CD8-positive, alpha-beta memory T cell (primary cell): ENCODE measurements around the gene LIMD2. TPM values are rescaled to one million over a fixed set of nuclear protein-coding genes. Genes with fewer than 3 reads are reported as not detected.
A peak's percentile ranks its signal among the peaks of the same experiment; 100 is the strongest.

Experiments
- CTCF ChIA-PET: fragments of 350-600 bp; sonication (Branson Sonifier 250); formaldehyde crosslinking; loops from one replicate; lab custom pipeline; 2021; ENCODE audit warnings: antibody characterized with exemption; lab: Charles Lee
- POLR2A ChIA-PET: fragments of 350-600 bp; sonication (Branson Sonifier 250); formaldehyde crosslinking; loops from one replicate; lab custom pipeline; 2021; ENCODE audit warnings: antibody characterized with exemption; lab: Charles Lee
- DNase-seq, 5 donors: peaks; one replicate each; pipeline versions ENCODE4 v3.0.0 to v3.0.0-alpha.2; 2020 to 2022; ENCODE audit warnings: mixed read lengths in 1 of 5
- H3K27ac ChIP-seq: one replicate; pipeline ENCODE4 v1.7.0; 2013; ENCODE audit warnings: low read depth, mild to moderate bottlenecking, low read length, moderate library complexity
- H3K27me3 ChIP-seq: 2 replicates; pipeline ENCODE4 v1.7.0; 2013; ENCODE audit warnings: low read length, mild to moderate bottlenecking; ENCODE audit not compliant: insufficient read depth, poor library complexity, severe bottlenecking
- H3K36me3 ChIP-seq: 2 replicates; pipeline ENCODE4 v1.7.0; 2013; ENCODE audit warnings: mild to moderate bottlenecking, low read length, moderate library complexity; ENCODE audit not compliant: insufficient read depth
- H3K4me1 ChIP-seq: 2 replicates; pipeline ENCODE4 v1.7.0; 2013; ENCODE audit warnings: mild to moderate bottlenecking, low read length, moderate library complexity; ENCODE audit not compliant: insufficient read depth
- H3K4me3 ChIP-seq: 2 replicates; pipeline ENCODE4 v1.7.0; 2013; ENCODE audit warnings: mild to moderate bottlenecking, low read length
- H3K9me3 ChIP-seq: 2 replicates; pipeline ENCODE4 v1.7.0; 2013; ENCODE audit warnings: mild to moderate bottlenecking, low read length
- H3K27ac Mint-ChIP-seq, 8 donors: one replicate each; pipeline ENCODE4 v1.8.0; 2020 to 2021; ENCODE audit warnings: mixed read lengths in 8 of 8, mild to moderate bottlenecking in 6 of 8, inconsistent platforms in 3 of 8, moderate library complexity in 3 of 8
- H3K27me3 Mint-ChIP-seq, 2 donors: one replicate each; pipeline ENCODE4 v1.8.0; 2020 to 2021; ENCODE audit warnings: mixed read lengths in 2 of 2, mild to moderate bottlenecking in 1 of 2, moderate library complexity in 1 of 2
- H3K36me3 Mint-ChIP-seq, 3 donors: one replicate each; pipeline ENCODE4 v1.8.0; 2020 to 2021; ENCODE audit warnings: mixed read lengths in 3 of 3, inconsistent platforms in 1 of 3, mild to moderate bottlenecking in 1 of 3
- H3K4me1 Mint-ChIP-seq, 3 donors: one replicate each; pipeline ENCODE4 v1.8.0; 2020 to 2021; ENCODE audit warnings: mixed read lengths in 3 of 3, inconsistent platforms in 1 of 3, mild to moderate bottlenecking in 1 of 3
- H3K4me3 Mint-ChIP-seq, 7 donors: one replicate each; pipeline ENCODE4 v1.8.0; 2020 to 2021; ENCODE audit warnings: mixed read lengths in 7 of 7, mild to moderate bottlenecking in 6 of 7, moderate library complexity in 4 of 7, inconsistent platforms in 2 of 7
- H3K9me3 Mint-ChIP-seq, 5 donors: one replicate each; pipeline ENCODE4 v1.8.0; 2020 to 2022; ENCODE audit warnings: mixed read lengths in 5 of 5, mild to moderate bottlenecking in 3 of 5, moderate library complexity in 2 of 5, inconsistent platforms in 1 of 5
- polyA plus RNA-seq: library from polyadenylated mRNA; unstranded; fragments of 300-500 nt; fragmentation: Illumina TruSeq; gene quantifications from one replicate; pipeline ENCODE4 v1.2.3, GENCODE V29; 2021
- total RNA-seq, 2 experiments: library from RNA; stranded (reverse); gene quantifications; one replicate each; pipeline ENCODE4 v1.2.3, GENCODE V29; 2021

The LIMD2 gene
- total and polyA plus RNA-seq, 3 experiments from 2014 or later = 236 to 495 (median 240) TPM

DNA sequence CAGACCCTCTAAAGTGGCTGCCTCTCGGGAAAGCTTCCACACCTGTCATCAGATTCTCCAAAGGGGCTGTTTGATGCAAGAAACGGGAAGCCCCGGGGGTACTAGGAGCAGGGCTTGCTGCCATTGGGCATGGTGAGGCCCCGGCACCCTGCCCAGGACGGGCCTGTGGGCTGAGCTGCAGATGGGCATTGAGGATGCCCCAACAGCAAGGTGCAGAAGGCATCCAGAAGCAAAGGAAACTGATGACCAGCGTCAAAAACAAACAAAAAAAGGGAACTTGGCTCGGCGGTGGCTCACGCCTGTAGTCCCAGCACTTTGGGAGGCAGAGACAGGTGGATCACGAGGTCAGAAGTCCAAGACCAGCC is 1.5 kb upstream of the LIMD2 start:
- POLR2A ChIA-PET = interaction anchor here (0.9 to 14.8 kb wide), 13 partner anchors 6 to 804 kb away, joined by 3 to 270 read pairs (median 6); partner anchors contain the start of genes CCDC47, DDX42, DDX5 and MAP3K3
- Histone ChIP-seq H3K27me3 (no peaks in the 10 kb centered on the region), H3K36me3 (peaks cover 19% of the 10 kb centered on the region), H3K4me1 (peaks cover 60% of the 10 kb centered on the region), H3K27ac (peak overlapping the region; percentile 66), H3K4me3 (peak overlapping the region; percentile 94), H3K9me3 (no peaks in the 10 kb centered on the region)
- no peak for DNase-seq
- H3K27me3 Mint-ChIP-seq = peaks cover 0 to 3% of the 10 kb centered on the region in 2 donors
- CTCF ChIA-PET = interaction anchor here (1.1 to 4.2 kb wide), 6 partner anchors 9 to 78 kb away, joined by 3 to 39 read pairs (median 6); partner anchors contain the start of genes CCDC47 and DDX42
- H3K4me1 Mint-ChIP-seq = peaks cover 62 to 71% (median 65%) of the 10 kb centered on the region in 3 donors
- peaks cover 0 to 6% (median 0%) of the 10 kb centered on the region in 5 donors for H3K9me3 Mint-ChIP-seq
- H3K4me3 Mint-ChIP-seq = peak overlapping the region; percentile 91 to 98 (median 93)
- H3K27ac Mint-ChIP-seq = peak overlapping the region; percentile 95 to 100 (median 99)
- peaks cover 7 to 64% (median 10%) of the 10 kb centered on the region in 3 donors for H3K36me3 Mint-ChIP-seq

- DNase-seq = peak; percentile 52 to 83 (median 64)
- ChIA-PET POLR2A (interaction anchor here (0.5 to 14.8 kb wide), 19 partner anchors 5 to 805 kb away, joined by 3 to 270 read pairs (median 5); partner anchors contain the start of genes CCDC47, DDX42, DDX5 and MAP3K3), CTCF (interaction anchor here (1.1 to 4.2 kb wide), 3 partner anchors 10 to 73 kb away, joined by 3 to 39 read pairs (median 16); partner anchors contain the start of genes CCDC47 and DDX42)
- Histone ChIP-seq H3K27me3 (no peaks in the 10 kb centered on the region), H3K4me1 (peaks cover 60% of the 10 kb centered on the region), H3K27ac (peak overlapping the region; percentile 75), H3K36me3 (peaks cover 19% of the 10 kb centered on the region), H3K4me3 (peak overlapping the region; percentile 94), H3K9me3 (no peaks in the 10 kb centered on the region)
- Mint-ChIP-seq H3K36me3 (peaks cover 7 to 70% (median 10%) of the 10 kb centered on the region in 3 donors), H3K9me3 (peaks cover 0 to 6% (median 0%) of the 10 kb centered on the region in 5 donors), H3K4me3 (peak overlapping the region; percentile 91 to 98 (median 93)), H3K27me3 (peaks cover 0 to 3% of the 10 kb centered on the region in 2 donors), H3K4me1 (peaks cover 62 to 71% (median 65%) of the 10 kb centered on the region in 3 donors), H3K27ac (peak overlapping the region; percentile 95 to 100 (median 99))
Observed at GRCh38 chr17:63700528-63701455, 867 bp upstream of the LIMD2 start.

DNA sequence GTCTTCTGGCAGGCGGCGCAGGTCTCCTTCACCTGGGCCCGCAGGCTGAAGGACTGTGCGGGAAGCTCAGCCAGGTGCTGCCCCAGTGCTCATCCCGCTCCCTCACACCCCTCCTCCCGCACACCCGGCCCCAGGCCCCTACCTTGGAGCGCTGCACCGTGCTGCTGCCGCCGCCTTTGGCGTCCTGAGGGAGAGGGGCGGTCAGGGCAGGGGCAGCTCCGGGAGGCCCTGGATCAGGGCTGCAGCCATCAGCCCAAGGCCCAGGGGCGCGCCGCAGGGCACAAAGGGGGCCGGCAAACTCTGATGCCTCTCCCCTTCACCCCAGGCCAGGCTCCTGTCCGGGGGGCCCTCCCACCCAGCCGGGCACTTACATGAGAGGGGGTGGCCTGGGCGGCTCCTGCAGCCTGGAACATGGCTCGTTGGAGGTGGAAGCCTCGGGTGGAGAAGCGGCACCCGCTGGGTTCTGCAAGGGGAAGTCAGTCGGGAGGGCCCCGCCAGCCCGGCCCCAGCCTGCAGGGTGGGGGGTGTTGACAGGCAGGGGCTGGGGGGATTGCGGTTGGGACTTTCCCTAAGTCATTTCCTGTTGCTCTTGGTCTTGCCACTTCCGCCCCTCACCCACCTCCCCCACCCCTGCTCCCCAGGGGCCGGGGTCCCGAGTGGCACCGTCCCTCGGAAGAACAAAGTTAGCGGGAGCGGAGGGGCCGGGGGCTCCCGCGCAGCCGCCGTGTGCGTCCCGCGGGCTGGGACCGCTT is 863 bp downstream of the LIMD2 start:
- Mint-ChIP-seq H3K27ac (peak overlapping the region; percentile 91 to 99 (median 97)), H3K4me1 (peaks cover 62 to 71% (median 66%) of the 10 kb centered on the region in 3 donors), H3K9me3 (peaks cover 0 to 6% (median 0%) of the 10 kb centered on the region in 5 donors), H3K27me3 (peaks cover 0 to 3% of the 10 kb centered on the region in 2 donors), H3K4me3 (peak overlapping the region; percentile 98 to 100 (median 98)), H3K36me3 (peaks cover 7 to 75% (median 7%) of the 10 kb centered on the region in 3 donors)
- H3K9me3 ChIP-seq = no peaks in the 10 kb centered on the region
- POLR2A ChIA-PET = interaction anchor here (0.6 to 7.5 kb wide), 15 partner anchors 9 to 807 kb away, joined by 3 to 270 read pairs (median 7); partner anchors contain the start of genes CCDC47, DDX42, DDX5 and MAP3K3
- peaks cover 19% of the 10 kb centered on the region for H3K36me3 ChIP-seq
- CTCF ChIA-PET = interaction anchor here (1.0 to 10.4 kb wide), 8 partner anchors 11 to 133 kb away, joined by 3 to 251 read pairs (median 14); partner anchors contain the start of genes CCDC47, DDX42 and MAP3K3
- peak; percentile 80 to 97 (median 94) for DNase-seq
- peak overlapping the region; percentile 74 for H3K27ac ChIP-seq
- peaks cover 60% of the 10 kb centered on the region for H3K4me1 ChIP-seq
- no peaks in the 10 kb centered on the region for H3K27me3 ChIP-seq
- H3K4me3 ChIP-seq = peak overlapping the region; percentile 95

DNA sequence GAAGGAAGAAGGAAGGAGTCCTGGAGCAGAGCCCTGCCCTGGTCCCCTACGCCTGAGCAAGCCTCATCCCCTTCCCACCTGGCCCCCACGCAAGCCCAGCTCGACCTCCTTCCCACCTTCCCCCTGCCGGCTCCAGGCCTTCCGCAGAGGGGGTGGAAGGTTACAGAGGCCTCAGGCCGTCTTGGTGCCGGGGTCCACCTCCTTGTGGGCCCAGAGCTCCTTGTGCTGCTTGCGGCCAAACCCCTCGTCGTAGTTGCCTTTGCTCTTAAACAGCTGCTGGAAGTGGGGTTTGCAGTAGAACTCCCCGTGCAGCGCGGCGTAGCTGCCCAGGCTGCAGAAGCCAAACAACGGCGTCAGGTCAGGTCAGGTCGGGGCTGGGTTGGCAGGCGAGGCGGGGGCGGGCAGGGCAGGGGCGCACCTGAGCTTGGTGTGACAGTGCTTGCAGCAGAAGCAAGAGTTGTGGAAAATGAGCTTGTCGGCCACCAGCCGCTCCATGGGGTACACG is 1.5 kb downstream of the LIMD2 start:
- Histone ChIP-seq H3K27ac (peak overlapping the region; percentile 74), H3K4me1 (peaks cover 58% of the 10 kb centered on the region), H3K27me3 (no peaks in the 10 kb centered on the region), H3K9me3 (no peaks in the 10 kb centered on the region), H3K36me3 (peaks cover 22% of the 10 kb centered on the region), H3K4me3 (peak overlapping the region; percentile 95)
- Mint-ChIP-seq H3K9me3 (peaks cover 0 to 6% (median 0%) of the 10 kb centered on the region in 5 donors), H3K27me3 (peaks cover 0 to 3% of the 10 kb centered on the region in 2 donors), H3K4me3 (peak overlapping the region; percentile 98 to 100 (median 98)), H3K27ac (peak overlapping the region; percentile 94 to 99 (median 98)), H3K36me3 (peaks cover 2 to 75% (median 4%) of the 10 kb centered on the region in 3 donors), H3K4me1 (peaks cover 61 to 71% (median 63%) of the 10 kb centered on the region in 3 donors)
- POLR2A ChIA-PET = interaction anchor here (0.6 to 7.5 kb wide), 12 partner anchors 10 to 271 kb away, joined by 3 to 270 read pairs (median 6); partner anchors contain the start of genes CCDC47, DDX42 and MAP3K3
- DNase-seq = peak in 2 of 5 donors; percentile 12 to 20
- CTCF ChIA-PET = interaction anchor here (1.0 to 10.4 kb wide), 10 partner anchors 10 to 133 kb away, joined by 3 to 251 read pairs (median 6); partner anchors contain the start of genes CCDC47, DDX42 and MAP3K3

DNA sequence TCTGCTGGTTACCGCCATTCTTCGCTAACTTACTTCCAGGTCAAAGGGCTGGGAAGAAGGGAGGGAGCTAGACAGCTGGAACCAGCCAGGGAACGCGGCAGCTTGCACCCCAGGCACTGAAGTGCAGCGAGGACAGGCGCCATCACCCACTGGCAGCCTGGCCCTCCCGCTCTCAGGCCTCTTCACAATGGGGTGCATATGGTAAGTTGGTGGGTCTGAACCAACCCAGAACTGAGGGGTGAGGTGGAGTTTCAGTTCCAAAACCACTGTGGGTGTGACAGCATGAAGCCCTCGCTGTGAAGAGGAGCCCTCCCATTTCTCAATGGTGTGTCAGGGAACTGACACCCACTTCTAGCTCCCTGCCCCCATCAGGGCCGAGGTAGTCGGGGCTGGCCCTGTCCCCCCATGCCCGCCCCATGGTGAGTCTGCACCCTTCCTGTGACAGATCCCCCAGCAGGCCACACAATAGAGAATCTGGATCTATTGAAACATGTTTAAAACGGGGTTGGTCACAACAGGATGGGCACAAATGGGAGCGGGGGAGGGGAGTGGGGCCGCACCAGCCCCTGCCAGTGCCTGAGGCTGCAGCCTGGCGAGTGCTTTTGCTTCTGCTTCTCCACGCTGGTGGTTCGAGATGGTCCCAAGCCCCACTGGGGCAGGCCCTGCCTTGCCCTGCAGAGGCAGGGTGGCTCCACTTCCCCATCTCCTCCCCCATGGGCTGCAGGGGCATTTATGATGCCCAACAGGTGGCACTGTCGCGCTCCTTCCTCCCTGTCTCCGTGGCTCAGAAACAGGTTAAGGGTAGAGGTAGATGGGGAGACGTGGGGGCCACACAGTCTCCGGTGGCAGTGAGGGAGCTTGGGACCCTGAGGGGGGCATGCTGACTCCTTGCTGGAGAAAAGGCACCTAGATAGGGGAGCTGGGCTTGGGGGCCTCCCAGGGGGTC is 2.3 kb downstream of the LIMD2 start:
- H3K27ac Mint-ChIP-seq = peak overlapping the region; percentile 94 to 99 (median 98)
- H3K36me3 Mint-ChIP-seq = peaks cover 3 to 75% (median 4%) of the 10 kb centered on the region in 3 donors
- peaks cover 50% of the 10 kb centered on the region for H3K4me1 ChIP-seq
- no peaks in the 10 kb centered on the region for H3K9me3 ChIP-seq
- peak overlapping the region; percentile 74 for H3K27ac ChIP-seq
- peaks cover 0 to 3% of the 10 kb centered on the region in 2 donors for H3K27me3 Mint-ChIP-seq
- H3K4me3 Mint-ChIP-seq = peak overlapping the region; percentile 98 to 100 (median 98)
- H3K4me1 Mint-ChIP-seq = peaks cover 61 to 71% (median 62%) of the 10 kb centered on the region in 3 donors
- POLR2A ChIA-PET = interaction anchor here (0.6 to 7.5 kb wide), 12 partner anchors 11 to 1041 kb away, joined by 3 to 270 read pairs (median 6); partner anchors contain the start of genes CCDC47, DDX42 and MAP3K3
- no peaks in the 10 kb centered on the region for H3K27me3 ChIP-seq
- H3K9me3 Mint-ChIP-seq = peaks cover 0 to 6% (median 0%) of the 10 kb centered on the region in 5 donors
- H3K36me3 ChIP-seq = peaks cover 29% of the 10 kb centered on the region
- CTCF ChIA-PET = interaction anchor here (1.0 to 10.4 kb wide), 11 partner anchors 9 to 272 kb away, joined by 3 to 251 read pairs (median 6); partner anchors contain the start of genes CCDC47, DDX42 and MAP3K3
- H3K4me3 ChIP-seq = peak overlapping the region; percentile 95
- DNase-seq = peak; percentile 76 to 92 (median 84)

DNA sequence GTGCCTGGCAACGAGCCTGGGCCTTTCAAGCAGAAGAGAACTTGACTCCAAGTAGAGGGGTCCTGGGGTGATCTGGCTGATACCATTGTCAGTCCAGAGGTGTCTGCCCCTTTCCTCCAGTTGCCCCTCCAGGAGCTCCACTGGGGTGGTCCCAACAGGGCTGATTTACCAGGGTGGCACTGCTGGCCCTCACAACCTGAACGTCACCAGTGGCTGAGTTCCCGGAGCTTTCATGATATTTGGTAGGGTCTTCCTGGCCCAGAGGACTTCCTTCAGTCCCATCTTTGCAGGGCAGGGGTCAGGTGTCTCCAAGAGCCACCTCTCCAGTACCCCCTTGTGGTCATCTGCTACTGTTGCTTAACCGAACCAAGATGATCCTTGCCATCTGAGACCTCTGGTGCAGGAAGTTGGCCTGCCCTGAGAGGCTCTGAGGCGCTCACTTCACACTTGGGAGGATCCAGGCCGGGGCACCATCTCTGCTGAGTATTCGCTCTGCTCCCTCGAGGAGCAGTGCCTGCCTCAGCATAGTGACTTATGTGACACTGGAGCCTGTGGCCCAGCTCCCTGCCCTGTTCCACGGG is 3.5 kb downstream of the LIMD2 start:
- H3K27me3 Mint-ChIP-seq = peaks cover 0 to 3% of the 10 kb centered on the region in 2 donors
- H3K4me3 ChIP-seq = peak overlapping the region; percentile 95
- H3K27ac ChIP-seq = peak overlapping the region; percentile 28
- H3K9me3 Mint-ChIP-seq = peaks cover 0 to 3% (median 0%) of the 10 kb centered on the region in 5 donors
- CTCF ChIA-PET = interaction anchor here (1.5 to 10.4 kb wide), 5 partner anchors 14 to 270 kb away, joined by 3 to 251 read pairs (median 8); partner anchors contain the start of gene MAP3K3
- no peaks in the 10 kb centered on the region for H3K9me3 ChIP-seq
- H3K36me3 Mint-ChIP-seq = peaks cover 3 to 76% (median 4%) of the 10 kb centered on the region in 3 donors
- H3K27me3 ChIP-seq = no peaks in the 10 kb centered on the region
- H3K4me1 ChIP-seq = peaks cover 44% of the 10 kb centered on the region
- peak overlapping the region; percentile 74 to 99 (median 97) for H3K27ac Mint-ChIP-seq
- DNase-seq = peak in 4 of 5 donors; percentile 22 to 62 (median 52)
- peak overlapping the region; percentile 98 to 100 (median 98) for H3K4me3 Mint-ChIP-seq
- POLR2A ChIA-PET = interaction anchor here (1.0 to 7.5 kb wide), 5 partner anchors 12 to 78 kb away, joined by 5 to 270 read pairs (median 20); partner anchors contain the start of genes CCDC47, DDX42 and MAP3K3
- H3K36me3 ChIP-seq = peaks cover 29% of the 10 kb centered on the region
- H3K4me1 Mint-ChIP-seq = peaks cover 54 to 68% (median 54%) of the 10 kb centered on the region in 3 donors
